NK-92 treated with Interleukin-12 subunit alpha and Interleukin-12 subunit beta, amount 100 ng/mL, for 24 hours (cell line): ENCODE measurements around the gene LNX1.

ENCODE experiments used
- DNase-seq: peaks from one replicate; lab custom pipeline; 2025; lab: John Stamatoyannopoulos, UW

The LNX1 gene

GRCh38 chr4:53571936-53572599 is 19.2 kb downstream of the LNX1 start:
- no peak for DNase-seq

GRCh38 chr4:53563824-53564223 is 27.5 kb downstream of the LNX1 start:
- peak; percentile 0 for DNase-seq

- DNase-seq = no peak
Observed at GRCh38 chr4:53562409-53562808, 28.9 kb downstream of the LNX1 start.

- DNase-seq = no peak
Observed at GRCh38 chr4:53559021-53559620, 32.2 kb downstream of the LNX1 start.

GRCh38 chr4:53558065-53558801 is 33.1 kb downstream of the LNX1 start:
- no peak for DNase-seq

GRCh38 chr4:53557669-53558064 is 33.6 kb downstream of the LNX1 start:
- no peak for DNase-seq

- DNase-seq = no peak
Observed at GRCh38 chr4:53556651-53557050, 34.6 kb downstream of the LNX1 start.

- no peak for DNase-seq
Observed at GRCh38 chr4:53553486-53554210, 37.6 kb downstream of the LNX1 start.

GRCh38 chr4:53552711-53553110 is 38.6 kb downstream of the LNX1 start:
- no peak for DNase-seq

- DNase-seq = no peak
Observed at GRCh38 chr4:53551958-53552357, 39.3 kb downstream of the LNX1 start.

- DNase-seq = no peak
Observed at GRCh38 chr4:53551281-53551864, 39.9 kb downstream of the LNX1 start.

- no peak for DNase-seq
Observed at GRCh38 chr4:53548662-53549061, 42.6 kb downstream of the LNX1 start.

GRCh38 chr4:53547983-53548382 is 43.3 kb downstream of the LNX1 start:
- no peak for DNase-seq

- DNase-seq = no peak
Observed at GRCh38 chr4:53545942-53546581, 45.2 kb downstream of the LNX1 start.

- DNase-seq = no peak
Observed at GRCh38 chr4:53545273-53545672, 46.0 kb downstream of the LNX1 start.

GRCh38 chr4:53543561-53543960 is 47.7 kb downstream of the LNX1 start:
- no peak for DNase-seq

- no peak for DNase-seq
Observed at GRCh38 chr4:53541577-53542206, 49.6 kb downstream of the LNX1 start.

- DNase-seq = no peak
Observed at GRCh38 chr4:53538756-53539155, 52.5 kb downstream of the LNX1 start.

GRCh38 chr4:53537606-53538005 is 53.7 kb downstream of the LNX1 start:
- DNase-seq = no peak

- no peak for DNase-seq
Observed at GRCh38 chr4:53536328-53536727, 55.0 kb downstream of the LNX1 start.

- no peak for DNase-seq
Observed at GRCh38 chr4:53535567-53535966, 55.7 kb downstream of the LNX1 start.
